ENCODE data around the gene NEDD9.
A peak's percentile ranks its signal among the peaks of the same experiment; 100 is the strongest.

The NEDD9 gene

DNA sequence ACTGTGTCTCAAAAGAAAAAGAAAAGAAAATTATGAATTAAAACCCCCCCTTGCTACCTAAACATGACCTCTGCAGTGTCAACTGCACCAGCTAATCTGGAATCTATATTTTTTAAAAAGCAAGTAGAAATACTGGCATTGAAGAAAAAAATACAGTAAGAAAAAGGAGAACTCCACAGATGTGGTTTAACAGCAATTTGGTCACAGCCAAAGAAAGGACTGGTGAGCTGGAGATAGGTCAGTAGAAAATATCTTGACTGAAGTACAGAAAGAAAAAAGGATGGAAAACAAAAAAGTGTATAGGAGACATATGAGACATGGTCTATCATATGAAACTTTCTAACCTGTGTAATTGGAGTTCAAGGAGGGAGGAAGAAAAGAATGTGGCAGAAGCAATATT is 76.9 kb downstream of the NEDD9 start:
- TF ChIP-seq, protein P1, sequence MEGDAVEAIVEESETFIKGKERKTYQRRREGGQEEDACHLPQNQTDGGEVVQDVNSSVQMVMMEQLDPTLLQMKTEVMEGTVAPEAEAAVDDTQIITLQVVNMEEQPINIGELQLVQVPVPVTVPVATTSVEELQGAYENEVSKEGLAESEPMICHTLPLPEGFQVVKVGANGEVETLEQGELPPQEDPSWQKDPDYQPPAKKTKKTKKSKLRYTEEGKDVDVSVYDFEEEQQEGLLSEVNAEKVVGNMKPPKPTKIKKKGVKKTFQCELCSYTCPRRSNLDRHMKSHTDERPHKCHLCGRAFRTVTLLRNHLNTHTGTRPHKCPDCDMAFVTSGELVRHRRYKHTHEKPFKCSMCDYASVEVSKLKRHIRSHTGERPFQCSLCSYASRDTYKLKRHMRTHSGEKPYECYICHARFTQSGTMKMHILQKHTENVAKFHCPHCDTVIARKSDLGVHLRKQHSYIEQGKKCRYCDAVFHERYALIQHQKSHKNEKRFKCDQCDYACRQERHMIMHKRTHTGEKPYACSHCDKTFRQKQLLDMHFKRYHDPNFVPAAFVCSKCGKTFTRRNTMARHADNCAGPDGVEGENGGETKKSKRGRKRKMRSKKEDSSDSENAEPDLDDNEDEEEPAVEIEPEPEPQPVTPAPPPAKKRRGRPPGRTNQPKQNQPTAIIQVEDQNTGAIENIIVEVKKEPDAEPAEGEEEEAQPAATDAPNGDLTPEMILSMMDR (IDR thresholded peaks at IDR 0.05) = no peak

DNA sequence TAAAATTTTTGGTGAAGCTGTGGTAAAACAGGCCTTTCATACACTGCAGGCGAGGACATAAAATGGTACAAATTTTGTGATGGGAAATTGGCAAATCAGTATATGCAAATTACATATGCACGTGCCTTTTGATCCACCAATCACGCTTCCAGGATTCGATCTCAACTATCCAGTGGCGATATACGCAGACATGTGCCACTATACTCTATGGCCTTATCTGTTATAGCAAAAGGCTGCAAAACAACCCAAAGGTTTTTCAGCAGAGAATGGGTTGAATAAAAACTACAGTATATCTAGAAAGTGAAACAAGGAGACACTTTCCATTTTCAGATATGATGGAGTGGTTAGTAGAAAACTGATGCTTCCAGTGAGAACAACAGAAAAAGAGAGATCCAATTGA is 79.0 kb downstream of the NEDD9 start:
- TF ChIP-seq, protein P1 (IDR thresholded peaks at IDR 0.05) = no peak

DNA sequence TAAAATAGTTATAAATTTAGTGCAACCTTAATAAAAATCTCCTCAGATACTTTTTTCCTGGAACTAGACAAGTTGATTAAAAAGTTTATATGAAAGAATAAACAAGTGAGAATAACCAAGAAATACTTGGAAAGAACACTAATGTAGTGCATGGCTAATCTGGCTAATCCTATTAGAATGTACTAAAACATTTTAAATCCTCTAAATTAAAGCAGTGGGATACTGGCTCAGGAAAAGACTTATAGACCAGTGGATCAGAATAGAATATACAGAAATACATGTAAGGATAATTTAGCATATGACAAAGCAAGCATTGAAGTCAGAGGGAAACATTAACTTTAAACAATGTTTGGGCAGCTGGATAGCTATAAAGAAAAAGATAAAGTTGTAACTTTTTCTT is 79.9 kb downstream of the NEDD9 start:
- TF ChIP-seq, protein P1 (IDR thresholded peaks at IDR 0.05) = no peak

DNA sequence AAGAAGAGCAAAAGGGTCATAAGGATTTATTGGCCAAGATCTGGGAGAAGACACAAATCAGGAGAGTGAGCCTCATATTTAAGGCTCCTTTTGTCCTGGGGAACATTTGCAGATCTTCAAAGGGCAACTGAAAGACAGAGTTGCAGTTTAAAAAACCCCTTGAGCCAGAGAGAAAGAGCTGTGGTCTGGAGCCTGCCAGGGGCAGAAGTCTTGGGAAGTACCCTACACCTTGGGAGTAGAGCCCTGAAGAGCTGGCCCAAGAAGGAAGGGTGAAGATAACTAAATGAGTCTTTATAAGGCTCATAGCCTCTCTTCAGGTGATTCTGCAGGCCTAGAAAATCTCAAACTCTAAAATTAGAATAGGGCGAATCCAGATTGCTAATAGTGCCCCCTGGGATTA is 81.0 kb downstream of the NEDD9 start:
- TF ChIP-seq, protein P1 (IDR thresholded peaks at IDR 0.05) = no peak

DNA sequence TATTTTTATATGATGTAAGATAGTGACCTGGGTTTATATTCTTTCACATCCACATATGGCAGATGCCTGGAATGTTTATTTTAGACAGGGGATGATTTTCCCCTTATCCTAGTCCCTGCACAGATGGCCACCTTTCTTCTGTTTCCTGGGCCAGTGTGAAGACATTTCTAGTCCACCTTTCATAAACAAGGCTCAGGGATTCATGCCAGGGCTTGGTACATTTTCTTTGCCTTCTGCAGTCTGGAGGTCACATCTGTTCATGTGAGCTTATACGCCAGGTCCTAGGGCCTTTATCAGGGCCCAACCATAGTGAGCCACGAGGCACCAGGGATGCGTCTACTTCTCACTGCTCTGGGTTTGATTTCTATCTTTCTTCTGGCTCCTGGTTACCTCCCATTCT is 82.9 kb downstream of the NEDD9 start:
- TF ChIP-seq, protein P1 (IDR thresholded peaks at IDR 0.05) = no peak

DNA sequence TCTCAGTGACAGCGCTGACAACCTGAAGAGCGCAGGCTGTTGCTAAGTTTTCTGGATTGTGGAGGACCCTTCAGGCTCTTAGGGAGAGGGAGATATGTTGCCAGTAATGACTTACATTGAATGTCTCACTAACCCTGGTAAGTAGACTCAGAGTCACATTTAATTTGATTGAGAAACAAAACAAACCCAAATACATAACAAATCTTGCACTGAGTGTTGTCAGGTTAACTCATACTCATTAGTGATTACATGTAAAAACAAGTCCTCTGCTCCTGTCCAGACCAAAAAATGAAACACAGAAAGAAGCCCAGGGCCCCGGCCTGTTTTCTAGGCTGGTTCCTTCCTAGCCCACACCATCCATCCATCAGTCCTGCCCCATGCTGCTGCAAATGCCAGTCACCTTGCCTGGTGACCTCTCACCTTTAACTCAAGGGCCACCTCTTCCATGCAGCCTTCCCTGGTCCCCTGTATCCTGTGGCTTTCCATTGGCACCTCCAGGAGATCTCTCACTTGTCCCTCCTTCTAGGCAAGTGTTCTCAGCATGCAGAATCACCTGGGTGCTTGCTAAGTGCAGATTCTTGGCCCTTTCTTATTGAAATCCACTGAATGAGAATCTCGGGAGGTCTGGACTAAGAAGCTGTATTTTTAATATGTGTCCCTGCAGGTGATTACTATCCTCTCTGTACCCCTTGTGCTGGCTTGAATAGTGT is 86.2 kb downstream of the NEDD9 start:
- TF ChIP-seq, protein P1 (IDR thresholded peaks at IDR 0.05) = no peak

DNA sequence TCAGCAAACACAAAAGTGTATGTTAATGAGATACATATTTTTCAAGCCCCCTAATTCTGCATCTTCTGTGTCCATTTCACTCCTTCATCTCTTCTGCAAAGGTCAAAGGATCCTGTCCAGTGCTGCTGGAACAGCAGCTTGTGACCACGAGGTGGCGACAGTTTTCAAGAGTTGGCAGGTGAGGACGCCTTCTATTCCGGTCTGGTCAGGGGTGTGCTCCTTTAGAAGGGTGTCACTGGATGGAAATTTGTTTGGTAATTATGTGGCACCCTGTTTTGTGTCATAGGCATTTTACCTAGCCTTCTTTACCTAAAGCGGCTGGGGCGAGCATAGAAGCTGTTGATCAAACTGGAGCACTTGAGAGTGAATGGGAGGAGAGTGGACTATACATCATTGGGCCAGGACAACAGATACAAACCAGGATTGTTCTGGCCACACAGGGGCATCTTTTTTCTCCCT is 88.0 kb downstream of the NEDD9 start:
- TF ChIP-seq, protein P1 (IDR thresholded peaks at IDR 0.05) = peak; percentile 89
